Astrocyte (in vitro differentiated cells and primary cell): ENCODE results near the gene CCDC8. TPM values are rescaled to one million over a fixed set of nuclear protein-coding genes. Genes with fewer than 3 reads are reported as not detected.

Experiments
- DNase-seq: peaks from one replicate; pipeline ENCODE4 v3.0.0-alpha.2; 2010; ENCODE audit warnings: low read depth
- FAIRE-seq: peaks from 2 replicates; lab custom pipeline; 2011; peaks lifted over from hg19 to GRCh38; lab: Jason Lieb, UNC
- H2AFZ ChIP-seq: 2 replicates; pipeline ENCODE4 v1.6.0; 2012; ENCODE audit warnings: low read depth, low read length, inconsistent platforms
- H3K27ac ChIP-seq: 2 replicates; pipeline ENCODE4 v1.5.1; 2011; ENCODE audit warnings: low read depth, low read length, inconsistent platforms
- H3K27me3 ChIP-seq: 2 replicates; pipeline ENCODE4 v1.6.0; 2011; ENCODE audit warnings: low read length, inconsistent platforms; ENCODE audit not compliant: insufficient read depth
- H3K36me3 ChIP-seq: 2 replicates; pipeline ENCODE4 v1.5.1; 2011; ENCODE audit warnings: low read length, inconsistent platforms; ENCODE audit not compliant: insufficient read depth
- H3K4me1 ChIP-seq: 2 replicates; pipeline ENCODE4 v1.5.1; 2011; ENCODE audit warnings: low read length, inconsistent platforms; ENCODE audit not compliant: insufficient read depth
- H3K4me2 ChIP-seq: 2 replicates; pipeline ENCODE4 v1.6.0; 2012; ENCODE audit warnings: low read length, inconsistent platforms
- H3K4me3 ChIP-seq: 2 replicates; pipeline ENCODE4 v1.5.1; 2011; ENCODE audit warnings: low read depth, mild to moderate bottlenecking, low read length, inconsistent platforms; ENCODE audit not compliant: insufficient read depth
- H3K79me2 ChIP-seq: 2 replicates; pipeline ENCODE4 v1.6.0; 2012; ENCODE audit warnings: mild to moderate bottlenecking, low read length, inconsistent platforms; ENCODE audit not compliant: insufficient read depth
- H3K9ac ChIP-seq: 2 replicates; pipeline ENCODE4 v1.6.0; 2012; ENCODE audit warnings: mild to moderate bottlenecking, low read length, inconsistent platforms
- H3K9me3 ChIP-seq: 2 replicates; pipeline ENCODE4 v1.5.1; 2012; ENCODE audit warnings: low read depth, mild to moderate bottlenecking, low read length, inconsistent platforms; ENCODE audit not compliant: insufficient read depth
- H4K20me1 ChIP-seq: 2 replicates; pipeline ENCODE4 v1.6.0; 2012; ENCODE audit warnings: low read length, inconsistent platforms; ENCODE audit not compliant: insufficient read depth
- H3K27ac Mint-ChIP-seq: one replicate; pipeline ENCODE4 v1.8.0; 2021; ENCODE audit warnings: mild to moderate bottlenecking, mixed read lengths; ENCODE audit not compliant: unreplicated experiment
- H3K27me3 Mint-ChIP-seq: one replicate; pipeline ENCODE4 v1.8.0; 2021; ENCODE audit warnings: low read depth, mixed read lengths; ENCODE audit not compliant: unreplicated experiment
- H3K36me3 Mint-ChIP-seq: one replicate; pipeline ENCODE4 v1.8.0; 2021; ENCODE audit warnings: low read depth, mixed read lengths; ENCODE audit not compliant: unreplicated experiment
- H3K4me1 Mint-ChIP-seq: one replicate; pipeline ENCODE4 v1.8.0; 2021; ENCODE audit warnings: low read depth, mixed read lengths; ENCODE audit not compliant: unreplicated experiment
- H3K4me3 Mint-ChIP-seq: one replicate; pipeline ENCODE4 v1.8.0; 2021; ENCODE audit warnings: mild to moderate bottlenecking, moderate library complexity, mixed read lengths; ENCODE audit not compliant: unreplicated experiment
- H3K9me3 Mint-ChIP-seq: one replicate; pipeline ENCODE4 v1.8.0; 2021; ENCODE audit warnings: mild to moderate bottlenecking, mixed read lengths; ENCODE audit not compliant: unreplicated experiment
- CTCF ChIP-seq: IDR thresholded peaks from 2 replicates; pipeline ENCODE4 v1.5.1; 2011; ENCODE audit warnings: low read depth, mild to moderate bottlenecking, inconsistent platforms, low read length, moderate library complexity; ENCODE audit not compliant: insufficient read depth
- EZH2 ChIP-seq: IDR thresholded peaks from 2 replicates; pipeline ENCODE4 v1.6.1; 2012; ENCODE audit warnings: mild to moderate bottlenecking, low read length, inconsistent platforms; ENCODE audit not compliant: insufficient read depth
- total RNA-seq: library from RNA; stranded (reverse); gene quantifications from 2 replicates; pipeline ENCODE4 v1.2.1, GENCODE V29; 2021

The CCDC8 gene
- total RNA-seq, 1 donor from 2014 or later, result 35.5 TPM

- Histone ChIP-seq H4K20me1 (peaks cover 44% of the 10 kb centered on the region), H3K4me2 (no peak overlapping the region), H3K79me2 (peaks cover 74% of the 10 kb centered on the region), H3K4me3 (no peak overlapping the region), H3K27ac (no peak overlapping the region), H3K9me3 (no peaks in the 10 kb centered on the region), H2AFZ (no peak overlapping the region), H3K4me1 (peaks cover 28% of the 10 kb centered on the region), H3K9ac (no peak overlapping the region), H3K27me3 (no peaks in the 10 kb centered on the region), H3K36me3 (peaks cover 5% of the 10 kb centered on the region)
- DNase-seq, result no peak
- Mint-ChIP-seq H3K36me3 (peaks cover 17% of the 10 kb centered on the region), H3K4me3 (no peak overlapping the region), H3K4me1 (peaks cover 33% of the 10 kb centered on the region), H3K27me3 (no peaks in the 10 kb centered on the region), H3K9me3 (no peaks in the 10 kb centered on the region), H3K27ac (no peak overlapping the region)
- no peak for FAIRE-seq
- no peak for TF ChIP-seq CTCF
- TF ChIP-seq EZH2, result no peak
Observed at GRCh38 chr19:46368116-46368515, 45.2 kb downstream of the CCDC8 start.

- TF ChIP-seq EZH2, result no peak
- no peak for TF ChIP-seq CTCF
- Histone ChIP-seq H3K9ac (no peak overlapping the region), H3K4me1 (peaks cover 21% of the 10 kb centered on the region), H2AFZ (no peak overlapping the region), H3K9me3 (no peaks in the 10 kb centered on the region), H3K4me2 (no peak overlapping the region), H3K4me3 (no peak overlapping the region), H3K27ac (no peak overlapping the region), H3K79me2 (peaks cover 74% of the 10 kb centered on the region), H4K20me1 (peaks cover 44% of the 10 kb centered on the region), H3K36me3 (peaks cover 5% of the 10 kb centered on the region), H3K27me3 (no peaks in the 10 kb centered on the region)
- no peaks in the 10 kb centered on the region for H3K9me3 Mint-ChIP-seq
- no peak overlapping the region for H3K27ac Mint-ChIP-seq
- no peak for FAIRE-seq
- peaks cover 17% of the 10 kb centered on the region for H3K36me3 Mint-ChIP-seq
- no peak for DNase-seq
- H3K4me1 Mint-ChIP-seq, result peaks cover 27% of the 10 kb centered on the region
- H3K4me3 Mint-ChIP-seq, result no peak overlapping the region
- no peaks in the 10 kb centered on the region for H3K27me3 Mint-ChIP-seq
Observed at GRCh38 chr19:46367426-46367825, 45.9 kb downstream of the CCDC8 start.

- H3K79me2 ChIP-seq, result peaks cover 68% of the 10 kb centered on the region
- peaks cover 25% of the 10 kb centered on the region for H3K4me1 Mint-ChIP-seq
- TF ChIP-seq EZH2, result no peak
- no peak for TF ChIP-seq CTCF
- no peaks in the 10 kb centered on the region for H3K9me3 ChIP-seq
- no peaks in the 10 kb centered on the region for H3K27me3 ChIP-seq
- peaks cover 15% of the 10 kb centered on the region for H3K4me1 ChIP-seq
- peaks cover 40% of the 10 kb centered on the region for H4K20me1 ChIP-seq
- no peaks in the 10 kb centered on the region for H3K27me3 Mint-ChIP-seq
- no peak overlapping the region for H3K9ac ChIP-seq
- H3K36me3 ChIP-seq, result peaks cover 5% of the 10 kb centered on the region
- H3K36me3 Mint-ChIP-seq, result peaks cover 17% of the 10 kb centered on the region
- H2AFZ ChIP-seq, result no peak overlapping the region
- FAIRE-seq (no peak), DNase-seq (no peak)
- no peaks in the 10 kb centered on the region for H3K9me3 Mint-ChIP-seq
- H3K4me3 Mint-ChIP-seq, result no peak overlapping the region
- no peak overlapping the region for H3K27ac Mint-ChIP-seq
- no peak overlapping the region for H3K27ac ChIP-seq
- no peak overlapping the region for H3K4me2 ChIP-seq
- no peak overlapping the region for H3K4me3 ChIP-seq
Observed at GRCh38 chr19:46366620-46367292, 46.6 kb downstream of the CCDC8 start.
